ENCODE results near the gene SNTB2.
"Not testable (repeated sequence)": the region's sequence is repeated elsewhere in the genome, so short reads cannot be mapped to it uniquely, and the experiment has no call there.

SNTB2 gene

DNA sequence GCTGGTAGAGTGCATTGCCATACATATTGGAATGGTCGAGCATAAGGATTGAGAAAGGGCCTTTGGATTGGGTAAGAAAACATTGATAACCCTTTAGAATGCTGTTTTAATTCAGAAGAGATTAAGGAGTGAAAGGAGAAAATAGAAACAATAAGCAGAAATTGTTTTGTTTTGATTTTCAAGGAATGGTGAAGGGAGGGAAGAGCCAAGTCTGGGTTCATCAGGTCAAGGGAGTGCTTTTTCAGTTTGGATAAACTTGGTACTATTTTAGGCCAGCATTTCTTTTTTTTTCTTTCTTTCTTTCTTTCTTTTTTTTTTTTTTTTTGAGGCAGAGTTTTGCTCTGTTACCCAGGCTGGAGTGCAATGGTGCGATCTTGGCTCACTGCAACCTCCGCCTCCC lies 50.3 kb downstream of the SNTB2 start:
- no peak for DNase-seq (ENCODE audit: low read depth)

DNA sequence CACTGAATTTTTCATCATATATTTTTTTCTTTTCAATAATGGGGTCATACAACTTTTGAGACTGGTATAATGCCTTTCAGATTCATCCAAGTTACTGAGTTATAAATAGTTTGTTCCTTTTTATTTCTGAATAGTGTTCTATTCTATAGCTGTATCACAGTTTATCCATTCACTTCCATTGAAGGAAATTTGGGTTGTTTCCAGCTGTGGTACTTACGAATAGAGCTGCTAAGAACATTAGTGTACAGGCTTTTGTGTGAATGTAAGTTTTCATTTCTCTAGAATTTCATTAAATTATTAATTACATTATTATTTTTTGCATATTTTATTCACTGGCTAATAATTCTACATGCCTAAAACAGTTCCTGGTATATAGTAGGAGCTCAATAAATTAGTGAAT lies 52.9 kb downstream of the SNTB2 start:
- no peak for DNase-seq (ENCODE audit: low read depth)

GRCh38 chr16:69240331-69240730 lies 53.4 kb downstream of the SNTB2 start:
- DNase-seq (ENCODE audit: low read depth): no peak

DNA sequence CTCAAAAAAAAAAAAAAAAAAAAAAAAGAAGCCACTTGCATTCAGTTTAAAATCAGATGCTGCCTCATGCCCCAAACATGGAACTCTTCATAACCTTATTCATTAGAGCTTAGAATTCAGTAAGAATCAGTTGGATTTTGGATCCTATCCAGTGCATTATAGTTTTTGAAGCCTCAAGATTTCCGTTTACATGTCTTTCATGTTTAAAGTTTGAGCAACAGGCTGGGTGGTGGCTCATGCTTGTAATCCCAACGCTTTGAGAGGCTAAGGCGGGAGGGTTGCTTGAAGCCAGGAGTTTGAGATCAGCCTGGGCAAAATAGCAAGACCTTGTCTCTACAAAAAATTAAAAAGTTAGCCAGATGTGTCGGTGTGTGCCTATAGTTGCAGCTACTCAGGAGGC lies 55.0 kb downstream of the SNTB2 start:
- peak; percentile 43 for DNase-seq (ENCODE audit: low read depth)

GRCh38 chr16:69243479-69243878 lies 56.5 kb downstream of the SNTB2 start:
- peak; percentile 57 for DNase-seq (ENCODE audit: low read depth)

DNA sequence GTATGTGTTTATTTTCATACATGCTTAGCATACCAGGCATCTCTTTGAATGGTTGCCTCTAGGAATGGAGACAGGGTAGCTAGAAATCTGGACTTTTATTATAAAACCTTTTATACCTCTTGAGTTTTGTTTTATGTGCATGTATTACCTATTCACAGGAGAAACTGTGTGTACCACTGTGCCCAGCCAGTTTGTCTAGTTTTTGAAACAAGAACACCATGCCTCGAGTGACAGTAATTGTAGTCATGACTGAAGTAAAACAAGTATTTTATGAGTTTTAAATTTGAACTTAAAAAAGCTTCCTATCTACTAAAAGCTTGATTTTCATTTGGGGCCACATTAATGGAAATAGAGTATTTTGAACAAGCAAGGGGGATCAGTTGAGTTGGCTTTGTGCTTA lies 57.4 kb downstream of the SNTB2 start:
- no peak for DNase-seq (ENCODE audit: low read depth)

GRCh38 chr16:69250081-69250480 lies 63.1 kb downstream of the SNTB2 start:
- no peak for DNase-seq (ENCODE audit: low read depth)

DNA sequence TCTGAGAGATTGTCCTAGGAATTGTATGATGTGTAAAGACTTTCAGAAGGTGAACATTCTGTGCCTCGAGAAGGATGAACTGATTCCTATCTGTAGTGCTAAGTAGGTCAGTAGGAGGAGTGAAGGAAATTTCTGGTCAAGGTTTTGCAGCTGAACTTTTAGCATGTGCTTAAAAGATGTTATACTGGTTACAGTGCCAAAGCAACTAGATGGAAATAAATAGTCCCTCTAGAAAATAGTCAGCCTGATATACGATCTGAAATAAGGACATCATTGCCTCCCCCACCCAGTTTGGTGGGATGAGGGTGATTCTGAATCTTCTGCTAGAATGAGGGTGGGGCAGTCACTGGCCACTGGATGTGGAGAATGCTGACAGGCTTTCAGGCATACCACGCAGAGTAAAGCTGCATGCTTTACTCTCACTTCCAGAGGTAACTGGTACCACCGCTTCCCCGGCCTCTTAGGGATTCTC lies 66.9 kb downstream of the SNTB2 start:
- DNase-seq (ENCODE audit: low read depth): peak; percentile 39

DNA sequence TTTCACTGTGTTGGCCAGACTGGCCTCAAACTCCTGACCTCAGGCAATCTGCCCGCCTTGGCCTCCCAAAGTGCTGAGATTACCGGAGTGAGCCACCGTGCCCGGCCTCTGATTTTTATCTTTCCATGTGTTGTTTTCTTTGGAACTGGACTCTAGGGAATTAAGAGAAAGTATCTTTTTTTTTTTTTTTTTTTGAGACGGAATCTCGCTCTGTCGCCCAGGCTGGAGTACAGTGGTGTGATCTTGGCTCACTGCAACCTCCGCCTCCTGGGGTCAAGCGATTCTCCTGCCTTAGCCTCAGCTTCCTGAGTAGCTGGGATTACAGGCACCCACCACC lies 72.4 kb downstream of the SNTB2 start:
- DNase-seq (ENCODE audit: low read depth): not testable (repeated sequence)

DNA sequence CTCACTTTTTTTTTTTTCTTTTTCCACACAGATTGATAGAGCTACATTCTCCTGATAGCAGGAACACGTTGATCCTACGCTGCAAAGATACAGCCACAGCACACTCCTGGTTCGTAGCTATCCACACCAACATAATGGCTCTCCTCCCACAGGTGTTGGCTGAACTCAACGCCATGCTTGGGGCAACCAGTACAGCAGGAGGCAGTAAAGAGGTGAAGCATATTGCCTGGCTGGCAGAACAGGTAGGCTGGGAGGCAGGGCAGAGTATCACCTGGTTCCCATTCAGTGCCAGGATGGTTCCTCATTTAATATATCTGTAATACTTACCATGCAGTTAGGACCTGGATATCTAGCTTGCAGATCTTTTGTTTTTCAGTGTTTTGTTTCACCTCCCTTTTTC lies 73.1 kb downstream of the SNTB2 start:
- DNase-seq (ENCODE audit: low read depth): no peak

DNA sequence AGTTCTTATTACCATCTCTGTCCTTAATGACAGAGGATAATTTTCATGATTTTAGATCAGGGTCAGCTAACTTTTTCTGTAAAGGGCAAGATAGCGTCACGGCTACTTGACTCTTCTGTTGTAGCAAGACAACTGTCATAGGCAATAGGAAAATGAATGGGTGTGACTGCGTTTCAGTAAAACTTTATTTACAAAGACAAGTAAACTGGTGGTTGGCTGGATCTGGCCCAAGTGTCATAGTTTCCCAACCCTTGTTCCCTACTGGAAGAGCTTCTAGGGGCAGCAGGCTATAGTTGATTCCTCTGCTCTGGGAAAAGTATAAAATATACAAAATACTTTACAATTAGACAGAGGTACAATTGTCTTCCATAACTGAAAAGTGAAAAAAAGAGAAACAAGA lies 73.5 kb downstream of the SNTB2 start:
- DNase-seq (ENCODE audit: low read depth): no peak

DNA sequence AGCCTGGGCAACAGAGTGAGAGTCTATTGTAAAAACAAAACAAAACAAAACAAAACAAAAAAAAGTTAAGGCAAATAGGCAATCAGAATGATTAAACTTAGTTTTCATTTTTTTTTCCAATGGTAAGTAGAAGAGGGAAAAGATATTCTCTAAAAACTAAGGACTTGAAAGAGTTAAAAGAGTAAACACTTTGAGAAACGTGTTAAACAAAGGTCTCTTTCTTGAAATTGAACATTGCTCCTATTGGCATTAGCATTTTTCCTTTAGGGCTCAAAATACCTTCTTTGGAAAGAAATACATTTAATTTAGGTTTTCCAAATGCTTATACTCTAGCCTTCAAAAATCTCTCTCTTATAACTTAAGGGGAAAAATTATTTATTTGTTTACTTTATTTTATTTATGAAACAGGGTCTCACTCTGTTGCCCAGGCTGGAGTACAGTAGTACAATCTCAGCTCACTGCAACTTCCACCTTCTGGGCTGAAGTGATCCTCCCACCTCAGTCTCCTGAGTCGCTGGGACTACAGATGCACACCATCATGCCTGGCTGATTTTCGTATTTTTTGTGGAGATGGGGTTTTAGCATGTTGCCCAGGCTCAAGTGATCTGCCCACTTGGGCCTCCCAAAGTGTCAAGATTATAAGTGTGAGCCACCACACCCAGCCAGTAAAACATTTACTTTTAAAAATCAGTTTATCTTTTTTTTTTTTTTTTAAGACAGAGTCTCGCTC lies 79.5 kb downstream of the SNTB2 start:
- no peak for DNase-seq (ENCODE audit: low read depth)

GRCh38 chr16:69267633-69268032 lies 80.7 kb downstream of the SNTB2 start:
- DNase-seq (ENCODE audit: low read depth): no peak

GRCh38 chr16:69270395-69270794 lies 83.4 kb downstream of the SNTB2 start:
- DNase-seq (ENCODE audit: low read depth): no peak

DNA sequence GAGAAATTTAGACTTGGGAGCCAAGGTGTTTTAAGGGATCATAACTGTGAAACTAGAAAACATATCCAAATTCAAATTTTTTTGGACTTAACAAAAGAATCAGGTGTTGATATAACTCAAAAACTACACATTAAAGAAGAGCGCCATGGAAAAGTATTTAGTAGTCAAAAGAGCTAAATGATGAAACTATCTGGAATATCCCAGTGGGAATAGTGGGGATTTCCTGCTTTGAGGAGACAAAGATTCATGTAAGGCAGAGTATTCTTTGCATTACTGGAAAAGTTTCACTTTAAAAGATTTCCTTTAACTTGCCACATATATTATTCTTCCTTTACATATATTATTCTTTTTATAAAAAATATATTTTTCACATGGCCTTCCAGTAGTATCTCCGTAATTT lies 83.9 kb downstream of the SNTB2 start:
- peak; percentile 23 for DNase-seq (ENCODE audit: low read depth)

DNA sequence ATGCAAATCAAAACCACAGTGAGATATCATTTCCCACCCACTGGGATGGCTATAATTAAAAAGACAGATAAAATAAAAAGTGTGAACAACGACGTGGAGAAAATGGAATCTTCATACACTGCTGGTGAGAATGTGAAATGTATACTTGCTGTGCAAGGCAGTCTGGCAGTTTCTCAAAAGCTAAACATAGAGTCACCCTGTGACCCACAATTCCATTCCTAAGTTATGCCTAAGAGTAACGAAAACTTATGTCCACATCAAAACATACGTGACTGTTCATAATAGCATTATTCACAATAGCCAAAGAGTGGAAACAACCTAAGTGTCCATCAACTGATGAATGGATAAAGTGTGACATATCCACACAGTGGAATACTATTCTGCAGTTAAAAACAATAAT lies 86.0 kb downstream of the SNTB2 start:
- DNase-seq (ENCODE audit: low read depth): peak; percentile 74

- DNase-seq (ENCODE audit: low read depth): no peak
These were observed 87.8 kb downstream of the SNTB2 start for GRCh38 chr16:69274699-69275235.

GRCh38 chr16:69276148-69277115 lies 89.5 kb downstream of the SNTB2 start:
- DNase-seq (ENCODE audit: low read depth): peak; percentile 99

GRCh38 chr16:69277413-69277812 lies 90.4 kb downstream of the SNTB2 start:
- DNase-seq (ENCODE audit: low read depth): no peak

DNA sequence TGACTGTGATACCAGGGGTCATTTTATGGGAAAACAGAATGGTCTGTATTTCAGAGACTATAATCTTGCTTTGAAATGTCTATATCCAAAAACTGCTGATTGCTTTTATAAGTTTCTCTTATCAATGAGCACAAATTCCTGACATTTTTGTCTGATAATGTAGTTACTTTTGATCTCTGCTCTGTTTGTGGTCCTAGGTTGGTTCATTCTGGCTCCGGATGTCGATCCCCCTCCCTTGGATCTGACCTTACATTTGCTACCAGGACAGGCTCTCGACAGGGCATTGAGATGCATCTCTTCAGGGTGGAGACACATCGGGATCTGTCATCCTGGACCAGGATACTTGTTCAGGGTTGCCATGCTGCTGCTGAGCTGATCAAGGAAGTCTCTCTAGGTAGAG lies 96.9 kb downstream of the SNTB2 start:
- DNase-seq (ENCODE audit: low read depth): no peak

DNA sequence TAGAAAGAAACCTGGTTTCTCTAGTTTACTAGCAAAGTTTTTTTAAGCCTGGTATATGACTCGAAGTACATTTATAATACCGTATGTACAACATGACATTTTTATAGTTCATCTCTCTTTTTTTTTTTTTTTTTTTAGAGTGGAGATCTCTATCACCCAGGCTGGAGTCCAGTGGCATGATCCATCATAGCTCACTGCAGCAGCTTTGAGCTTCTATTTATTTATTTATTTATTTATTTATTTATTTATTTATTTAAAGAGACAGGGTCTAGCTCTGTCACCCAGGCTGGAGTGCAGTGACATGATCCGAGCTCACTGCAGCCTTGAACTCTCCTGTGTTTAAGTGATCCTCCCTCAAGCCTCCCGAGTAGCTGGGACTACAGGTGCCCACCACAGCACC lies 98.3 kb downstream of the SNTB2 start:
- DNase-seq (ENCODE audit: low read depth): no peak

DNA sequence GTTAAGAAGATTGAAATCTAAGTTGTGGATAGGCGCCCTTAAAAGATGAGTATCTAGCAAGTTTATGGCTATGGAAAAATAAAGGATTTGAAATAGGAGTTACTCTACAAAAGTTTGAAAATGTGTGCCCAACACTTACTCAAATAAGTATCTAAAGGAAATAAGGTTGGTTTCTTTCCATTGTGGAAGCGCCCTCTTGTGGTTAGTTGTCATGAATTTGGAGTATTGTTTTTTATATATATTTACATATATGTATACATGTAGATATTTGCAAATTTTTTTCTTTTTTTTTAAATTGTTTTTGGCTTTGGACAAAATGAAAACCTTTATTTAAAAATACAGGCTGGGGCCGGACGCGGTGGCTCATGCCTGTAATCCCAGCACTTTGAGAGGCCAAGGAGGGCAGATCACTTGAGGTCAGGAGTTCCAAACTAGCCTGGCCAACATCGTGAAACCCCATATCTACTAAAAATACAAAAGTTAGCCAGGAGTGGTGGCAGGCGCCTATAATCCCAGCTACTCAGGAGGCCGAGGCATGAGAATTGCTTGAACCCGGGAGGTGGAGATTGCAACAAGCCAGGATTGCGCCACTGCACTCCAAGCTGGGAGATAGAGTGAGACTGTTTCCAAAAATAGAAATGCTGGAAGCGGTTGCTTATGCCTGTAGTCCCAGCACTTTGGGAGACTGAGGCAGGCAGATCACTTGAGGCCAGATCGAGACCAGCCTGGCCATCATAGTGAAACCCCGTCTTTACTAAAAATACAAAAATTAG lies 100.2 kb downstream of the SNTB2 start:
- peak; percentile 63 for DNase-seq (ENCODE audit: low read depth)

Measured in fibroblast of the conjunctiva (primary cell).